ENCODE data around the gene SLC12A9.

DNA sequence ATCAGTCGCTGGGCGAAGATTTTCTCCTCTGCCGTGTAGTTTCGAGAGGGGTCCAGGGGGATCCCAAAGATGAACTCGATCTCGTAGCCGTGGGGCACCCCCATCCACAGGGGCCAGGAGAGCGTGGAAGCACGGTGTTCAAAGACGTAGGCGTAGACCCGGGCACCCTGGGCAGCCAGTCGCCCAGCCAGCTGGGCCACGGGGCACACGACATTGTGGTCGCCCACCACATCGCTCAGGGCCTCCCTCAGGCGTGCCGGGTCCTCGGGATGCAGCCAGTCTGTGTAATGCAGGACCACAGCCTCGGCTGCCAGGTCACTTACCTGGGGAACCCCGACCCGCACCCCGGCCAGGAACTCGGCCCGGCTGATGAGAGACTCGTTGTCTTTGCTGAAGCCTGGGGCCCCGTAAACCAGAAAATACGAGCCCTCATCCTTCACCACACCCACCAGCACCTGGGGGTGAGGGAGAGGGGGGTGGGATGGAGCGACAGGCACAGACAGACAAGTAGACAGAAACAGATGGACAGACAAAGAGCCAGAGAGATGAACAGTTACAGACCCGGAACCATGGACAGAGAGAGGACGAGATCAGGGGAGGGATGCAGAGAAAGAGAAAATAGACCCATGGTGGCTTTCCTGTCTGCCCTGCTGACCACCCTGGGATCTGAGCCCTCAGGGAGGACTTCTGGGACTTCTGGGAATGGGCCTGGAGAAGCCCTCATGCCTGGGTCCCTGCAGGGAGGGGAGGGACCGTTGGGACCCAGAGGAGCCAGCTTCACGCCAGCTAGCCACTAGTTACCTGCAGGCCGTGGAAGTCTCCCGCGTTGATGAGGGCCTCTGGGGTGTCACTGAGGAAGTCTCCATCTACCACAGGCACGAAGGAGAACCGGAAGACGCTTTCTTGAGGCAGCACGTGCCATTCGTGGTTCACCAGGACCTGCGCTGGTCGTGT lies 40.1 kb downstream of the SLC12A9 start:
- TF ChIP-seq, protein P1, sequence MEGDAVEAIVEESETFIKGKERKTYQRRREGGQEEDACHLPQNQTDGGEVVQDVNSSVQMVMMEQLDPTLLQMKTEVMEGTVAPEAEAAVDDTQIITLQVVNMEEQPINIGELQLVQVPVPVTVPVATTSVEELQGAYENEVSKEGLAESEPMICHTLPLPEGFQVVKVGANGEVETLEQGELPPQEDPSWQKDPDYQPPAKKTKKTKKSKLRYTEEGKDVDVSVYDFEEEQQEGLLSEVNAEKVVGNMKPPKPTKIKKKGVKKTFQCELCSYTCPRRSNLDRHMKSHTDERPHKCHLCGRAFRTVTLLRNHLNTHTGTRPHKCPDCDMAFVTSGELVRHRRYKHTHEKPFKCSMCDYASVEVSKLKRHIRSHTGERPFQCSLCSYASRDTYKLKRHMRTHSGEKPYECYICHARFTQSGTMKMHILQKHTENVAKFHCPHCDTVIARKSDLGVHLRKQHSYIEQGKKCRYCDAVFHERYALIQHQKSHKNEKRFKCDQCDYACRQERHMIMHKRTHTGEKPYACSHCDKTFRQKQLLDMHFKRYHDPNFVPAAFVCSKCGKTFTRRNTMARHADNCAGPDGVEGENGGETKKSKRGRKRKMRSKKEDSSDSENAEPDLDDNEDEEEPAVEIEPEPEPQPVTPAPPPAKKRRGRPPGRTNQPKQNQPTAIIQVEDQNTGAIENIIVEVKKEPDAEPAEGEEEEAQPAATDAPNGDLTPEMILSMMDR (IDR thresholded peaks at IDR 0.05; ENCODE audit: insufficient read depth, low read length, poor library complexity, severe bottlenecking) = no peak
- no peak for TF ChIP-seq EZH2phosphoT487 (conservative IDR thresholded peaks at IDR 0.05; ENCODE audit: low read length)
